Muscle of leg (tissue), 11 donors: ENCODE measurements around the gene GABBR2. TPM values are rescaled to one million over a fixed set of nuclear protein-coding genes. Genes with fewer than 3 reads are reported as not detected.

Source experiments
- DNase-seq: peaks from one replicate; pipeline ENCODE4 v3.0.0; 2013
- H3K27ac ChIP-seq: one replicate; pipeline ENCODE4 v1.5.1; 2013; ENCODE audit warnings: mild to moderate bottlenecking, low read length, control low read depth
- H3K27me3 ChIP-seq: one replicate; pipeline ENCODE4 v1.6.1; 2013; ENCODE audit warnings: low read length; ENCODE audit not compliant: control insufficient read depth, insufficient read depth
- H3K36me3 ChIP-seq: one replicate; pipeline ENCODE4 v1.6.1; 2013; ENCODE audit warnings: low read length; ENCODE audit not compliant: control insufficient read depth, insufficient read depth
- H3K4me1 ChIP-seq: one replicate; pipeline ENCODE4 v1.6.1; 2013; ENCODE audit warnings: low read length; ENCODE audit not compliant: control insufficient read depth, insufficient read depth
- H3K4me3 ChIP-seq: one replicate; pipeline ENCODE4 v1.5.1; 2013; ENCODE audit warnings: low read length, control low read depth
- H3K9me3 ChIP-seq: replicated peaks from 2 replicates; pipeline ENCODE4 v1.6.1; 2013; ENCODE audit warnings: low read depth, low read length; ENCODE audit not compliant: control insufficient read depth
- WGBS: methylation state at CpG from one replicate; pipeline ENCODE4 v1.1.5; 2013; ENCODE audit warnings: missing lambda C conversion rate; ENCODE audit not compliant: insufficient coverage; 5-methylcytosine and 5-hydroxymethylcytosine counted together
- polyA plus RNA-seq, 8 donors: library from polyadenylated mRNA; unstranded; fragments of 120-200 nt; gene quantifications; one replicate each; pipeline versions ENCODE4 v1.2.1 to v1.2.3, GENCODE V29; 2013; ENCODE audit warnings: inconsistent platforms in 1 of 8, low replicate concordance in 1 of 8; ENCODE audit not compliant: insufficient read length in 8 of 8, insufficient read depth in 1 of 8
- total RNA-seq: library from RNA; stranded (reverse); fragments of 120-200 nt; gene quantifications from one replicate; pipeline ENCODE4 v1.2.4, GENCODE V29; 2013

The GABBR2 gene
- total and polyA plus RNA-seq, 9 donors, result 0.35 to 1.6 (median 0.89) TPM

DNA sequence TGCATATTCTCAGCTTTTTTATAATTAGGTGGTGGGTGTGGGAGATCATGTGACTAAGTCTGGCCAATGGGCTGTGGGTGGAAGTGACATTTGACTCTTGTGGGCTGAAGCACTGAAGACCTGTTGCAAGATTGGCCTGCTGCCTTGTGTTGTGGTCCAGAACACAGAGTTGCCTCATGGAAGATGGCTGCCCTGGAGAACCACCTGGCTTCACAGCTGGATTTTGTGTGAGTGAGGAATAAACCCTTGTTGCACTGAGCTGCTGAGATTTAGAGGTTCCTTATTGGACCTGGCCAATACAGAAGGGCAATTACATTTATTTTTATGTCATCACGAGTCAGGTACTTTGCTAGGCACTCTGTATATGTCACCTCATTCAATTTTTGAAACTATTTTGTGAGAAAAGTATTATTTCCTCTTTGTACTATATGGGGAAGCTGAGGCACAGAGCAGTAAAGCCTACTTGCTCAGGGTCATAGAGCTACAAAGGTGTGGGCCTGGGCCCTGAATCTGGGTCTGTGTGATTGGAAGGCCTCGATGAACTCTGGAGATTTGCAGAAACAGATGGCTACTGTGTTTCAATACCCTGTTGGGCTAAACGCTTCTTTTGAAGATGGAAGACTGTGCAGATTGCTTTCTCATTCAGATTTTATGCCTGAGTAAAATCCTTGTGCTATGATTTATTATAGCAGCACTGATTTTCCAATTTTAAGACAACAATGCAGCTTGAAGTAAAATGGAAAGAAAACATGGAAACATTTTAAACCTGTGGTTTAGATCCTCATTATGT lies 382.1 kb downstream of the GABBR2 start:
- WGBS, result no CpG with 5 or more reads among the region's 3 CpGs
- DNase-seq, result no peak
- Histone ChIP-seq H3K9me3 (no peaks in the 10 kb centered on the region), H3K27ac (no peak overlapping the region), H3K27me3 (no peaks in the 10 kb centered on the region), H3K4me1 (peaks cover 6% of the 10 kb centered on the region), H3K4me3 (no peak overlapping the region), H3K36me3 (no peaks in the 10 kb centered on the region)

- Histone ChIP-seq H3K27me3 (no peaks in the 10 kb centered on the region), H3K4me3 (no peak overlapping the region), H3K4me1 (peaks cover 6% of the 10 kb centered on the region), H3K27ac (no peak overlapping the region), H3K9me3 (no peaks in the 10 kb centered on the region), H3K36me3 (no peaks in the 10 kb centered on the region)
- DNase-seq, result no peak
- WGBS, result no CpG with 5 or more reads among the region's 6 CpGs
Measured at GRCh38 chr9:98324801-98325200, 383.9 kb downstream of the GABBR2 start.

GRCh38 chr9:98323831-98324135 lies 385.0 kb downstream of the GABBR2 start:
- H3K9me3 ChIP-seq, result no peaks in the 10 kb centered on the region
- WGBS, result 65% methylated on average over 6 of the region's 6 CpGs
- DNase-seq, result no peak
- peaks cover 6% of the 10 kb centered on the region for H3K4me1 ChIP-seq
- no peak overlapping the region for H3K27ac ChIP-seq
- no peaks in the 10 kb centered on the region for H3K36me3 ChIP-seq
- no peaks in the 10 kb centered on the region for H3K27me3 ChIP-seq
- no peak overlapping the region for H3K4me3 ChIP-seq

DNA sequence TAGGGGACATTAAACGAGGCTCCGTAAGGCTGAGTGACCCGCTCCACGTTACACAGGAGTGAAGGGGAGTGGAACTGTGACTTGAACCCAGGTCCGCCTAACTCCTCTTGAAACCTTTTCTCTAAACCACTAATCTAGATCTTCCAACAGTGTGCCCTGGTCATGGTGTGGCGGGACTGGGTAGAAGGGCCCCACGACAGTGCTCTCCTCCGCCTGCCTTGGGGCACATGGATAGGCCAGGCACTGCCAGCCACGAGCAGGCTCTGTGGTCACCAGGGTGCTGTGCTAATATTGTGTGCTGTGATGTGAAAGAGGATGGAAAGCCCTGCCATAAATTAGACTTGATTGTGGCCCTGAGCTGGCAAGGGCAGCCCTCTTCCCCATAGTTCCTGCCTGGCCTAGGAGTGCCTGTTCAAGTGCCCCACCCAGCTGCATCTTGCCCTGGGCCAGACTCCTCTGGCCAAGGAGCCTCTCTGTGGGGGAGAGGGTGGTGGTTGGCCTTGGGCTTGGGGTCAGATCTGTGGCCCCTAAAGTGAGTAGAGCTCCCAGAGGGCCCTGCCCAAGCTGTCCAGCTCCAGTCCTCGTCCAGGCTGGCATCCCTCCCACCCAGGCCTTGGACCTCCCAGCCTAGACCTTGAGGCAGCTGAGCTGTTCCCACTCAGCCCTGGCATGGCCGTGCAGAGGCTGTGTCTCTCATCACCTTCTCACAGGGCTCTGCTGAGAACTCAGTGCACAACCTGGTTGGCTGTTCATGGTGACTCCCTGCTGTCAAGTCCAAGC lies 385.5 kb downstream of the GABBR2 start:
- DNase-seq, result no peak
- Histone ChIP-seq H3K27ac (no peak overlapping the region), H3K9me3 (no peaks in the 10 kb centered on the region), H3K4me1 (peaks cover 6% of the 10 kb centered on the region), H3K36me3 (no peaks in the 10 kb centered on the region), H3K27me3 (no peaks in the 10 kb centered on the region), H3K4me3 (no peak overlapping the region)
- WGBS, result 91% methylated on average over 7 of the region's 11 CpGs

GRCh38 chr9:98321269-98321668 lies 387.5 kb downstream of the GABBR2 start:
- H3K36me3 ChIP-seq, result no peaks in the 10 kb centered on the region
- DNase-seq, result no peak
- no peaks in the 10 kb centered on the region for H3K9me3 ChIP-seq
- 88% methylated on average over 4 of the region's 4 CpGs for WGBS
- peaks cover 6% of the 10 kb centered on the region for H3K4me1 ChIP-seq
- H3K27ac ChIP-seq, result no peak overlapping the region
- no peak overlapping the region for H3K4me3 ChIP-seq
- no peaks in the 10 kb centered on the region for H3K27me3 ChIP-seq

DNA sequence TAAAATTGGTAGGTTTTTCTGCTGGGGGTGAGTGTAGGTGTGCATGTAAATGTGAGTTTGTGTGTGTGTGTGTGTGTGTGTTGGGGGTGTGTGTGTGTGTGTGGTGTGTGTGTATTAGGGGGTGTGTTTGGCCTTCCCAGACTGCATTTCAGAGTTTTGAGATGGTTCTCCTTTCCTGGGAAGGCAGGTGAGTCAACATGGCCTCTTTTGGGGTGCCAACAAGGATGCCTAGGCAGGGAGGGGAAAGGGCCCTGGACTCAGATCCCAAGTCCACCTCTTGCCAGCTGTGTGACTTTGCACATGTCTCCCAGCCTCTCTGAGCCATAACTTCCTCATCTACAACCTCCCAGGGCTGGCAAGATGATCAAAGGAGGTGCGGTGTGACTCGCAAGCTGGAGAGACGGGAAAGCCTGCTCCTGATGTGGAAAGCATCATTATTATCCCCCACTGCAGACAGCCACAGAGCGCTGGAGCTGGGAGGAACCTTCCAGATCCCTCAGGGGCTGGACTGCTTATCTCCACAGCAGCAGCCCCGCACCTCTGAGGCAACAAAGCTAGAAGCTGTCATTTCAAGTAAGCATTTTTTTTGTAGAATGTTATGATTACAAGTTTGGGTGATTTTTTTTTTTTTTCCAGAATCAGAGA lies 389.8 kb downstream of the GABBR2 start:
- Histone ChIP-seq H3K27ac (no peak overlapping the region), H3K27me3 (peaks cover under 1% of the 10 kb centered on the region), H3K4me1 (peaks cover 3% of the 10 kb centered on the region), H3K9me3 (no peaks in the 10 kb centered on the region), H3K4me3 (no peak overlapping the region), H3K36me3 (no peaks in the 10 kb centered on the region)
- no CpG with 5 or more reads among the region's 5 CpGs for WGBS
- DNase-seq, result no peak

DNA sequence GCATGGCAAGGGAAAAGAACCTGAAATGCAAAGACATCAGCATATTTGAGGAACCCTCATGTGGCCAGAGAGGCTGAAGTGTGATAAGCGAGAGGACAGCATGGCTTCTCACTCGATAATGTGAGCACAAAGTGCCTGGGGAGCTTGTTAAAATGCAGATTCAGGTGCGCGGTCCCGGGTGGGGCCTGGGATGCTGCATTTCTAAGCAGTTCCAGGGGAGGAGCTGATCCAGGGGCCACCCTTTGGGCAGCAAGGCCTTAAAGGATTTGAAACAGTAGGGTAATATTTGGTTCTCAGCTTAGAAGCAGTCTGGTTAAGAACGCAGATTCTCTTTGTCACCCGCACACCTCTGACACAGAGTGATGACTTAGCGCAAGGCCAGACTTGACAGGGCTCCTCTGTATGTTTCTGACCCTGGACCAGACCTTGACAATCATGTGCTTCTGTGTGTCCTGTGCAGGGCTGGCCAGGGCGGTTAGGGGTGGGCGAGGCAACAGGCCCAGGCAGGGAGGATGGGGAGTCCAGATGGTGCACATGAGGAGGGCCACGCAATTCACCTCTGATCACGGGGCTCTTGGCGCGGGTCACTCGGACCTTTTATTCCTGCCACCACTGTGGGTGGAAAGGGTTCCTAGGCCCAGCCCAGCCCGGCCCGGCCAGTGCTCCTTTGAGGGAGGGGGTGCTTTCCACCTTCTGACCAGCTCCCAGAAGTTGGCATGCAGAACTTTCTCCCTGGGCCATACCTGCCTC lies 390.5 kb downstream of the GABBR2 start:
- 89% methylated on average over 10 of the region's 17 CpGs for WGBS
- no peak overlapping the region for H3K27ac ChIP-seq
- DNase-seq, result no peak

DNA sequence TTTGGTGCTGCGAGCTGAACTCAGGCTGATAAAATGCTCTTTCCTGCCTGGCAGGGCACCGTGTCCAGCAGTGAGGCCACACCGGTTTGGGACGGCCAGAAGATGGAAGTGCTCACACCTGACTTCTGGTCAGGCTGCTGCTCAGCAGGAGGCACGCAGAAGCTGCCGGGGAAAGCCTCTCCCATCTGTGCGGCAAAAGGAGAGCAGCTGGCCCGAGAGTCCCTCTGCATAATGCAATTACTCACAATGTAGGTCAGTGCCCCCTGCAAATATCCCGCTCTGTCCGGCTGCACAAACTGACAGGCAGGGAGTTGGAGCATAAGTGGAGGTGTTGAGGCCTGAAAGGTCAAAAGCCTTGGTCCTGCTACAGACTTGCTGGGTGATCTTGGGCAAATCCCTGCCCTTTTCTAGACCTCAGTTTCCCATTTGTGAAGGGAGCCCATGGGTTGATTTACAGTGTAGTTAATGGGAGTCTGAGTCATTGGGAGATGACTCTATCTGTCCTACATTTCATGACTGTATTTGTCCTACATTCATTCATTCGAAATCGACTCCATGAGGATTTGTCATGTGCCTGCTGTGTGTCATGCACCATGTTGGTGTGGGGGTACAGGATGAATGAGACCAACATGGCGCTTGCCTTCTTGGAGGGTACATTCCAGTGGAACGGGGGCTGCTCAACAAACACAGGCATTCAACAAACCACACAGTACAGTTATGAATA lies 391.4 kb downstream of the GABBR2 start:
- Histone ChIP-seq H3K27me3 (peaks cover 2% of the 10 kb centered on the region), H3K27ac (no peak overlapping the region), H3K4me1 (no peaks in the 10 kb centered on the region), H3K9me3 (no peaks in the 10 kb centered on the region), H3K36me3 (no peaks in the 10 kb centered on the region), H3K4me3 (no peak overlapping the region)
- WGBS, result 35% methylated on average over 7 of the region's 14 CpGs
- DNase-seq, result no peak

More for the DNA sequence above, 390.5 kb downstream of the GABBR2 start:
- Histone ChIP-seq H3K9me3 (no peaks in the 10 kb centered on the region), H3K4me3 (no peak overlapping the region), H3K4me1 (no peaks in the 10 kb centered on the region), H3K36me3 (no peaks in the 10 kb centered on the region), H3K27me3 (peaks cover 2% of the 10 kb centered on the region)

GRCh38 chr9:98316445-98317133 lies 392.1 kb downstream of the GABBR2 start:
- DNase-seq, result no peak
- Histone ChIP-seq H3K4me1 (no peaks in the 10 kb centered on the region), H3K4me3 (no peak overlapping the region), H3K36me3 (no peaks in the 10 kb centered on the region), H3K27me3 (peaks cover 2% of the 10 kb centered on the region), H3K9me3 (no peaks in the 10 kb centered on the region), H3K27ac (no peak overlapping the region)
- WGBS, result 70% methylated on average over 3 of the region's 9 CpGs
